Measurements from ENCODE around the gene PRKAA1.
A peak's percentile ranks its signal among the peaks of the same experiment; 100 is the strongest.

The PRKAA1 gene

GRCh38 chr5:40798012-40798800, at the start of gene PRKAA1:
PRKAA1 (minus strand) TSS chr5:40798374; CDS start chr5:40798189, 185 bp downstream.
- Histone ChIP-seq H3K4me3 (ENCODE audit: low read depth, low read length) (peak within 1 kb of the TSS; percentile 91), H3K27me3 (ENCODE audit: insufficient read depth, low read depth, severe bottlenecking) (no peaks in the 10 kb centered on the region), H3K9me3 (ENCODE audit: severe bottlenecking) (no peaks in the 10 kb centered on the region), H3K27ac (peak within 1 kb of the TSS; percentile 95), H3K36me3 (peaks cover 20% of the 10 kb centered on the region)
- TF ChIP-seq, protein P1, sequence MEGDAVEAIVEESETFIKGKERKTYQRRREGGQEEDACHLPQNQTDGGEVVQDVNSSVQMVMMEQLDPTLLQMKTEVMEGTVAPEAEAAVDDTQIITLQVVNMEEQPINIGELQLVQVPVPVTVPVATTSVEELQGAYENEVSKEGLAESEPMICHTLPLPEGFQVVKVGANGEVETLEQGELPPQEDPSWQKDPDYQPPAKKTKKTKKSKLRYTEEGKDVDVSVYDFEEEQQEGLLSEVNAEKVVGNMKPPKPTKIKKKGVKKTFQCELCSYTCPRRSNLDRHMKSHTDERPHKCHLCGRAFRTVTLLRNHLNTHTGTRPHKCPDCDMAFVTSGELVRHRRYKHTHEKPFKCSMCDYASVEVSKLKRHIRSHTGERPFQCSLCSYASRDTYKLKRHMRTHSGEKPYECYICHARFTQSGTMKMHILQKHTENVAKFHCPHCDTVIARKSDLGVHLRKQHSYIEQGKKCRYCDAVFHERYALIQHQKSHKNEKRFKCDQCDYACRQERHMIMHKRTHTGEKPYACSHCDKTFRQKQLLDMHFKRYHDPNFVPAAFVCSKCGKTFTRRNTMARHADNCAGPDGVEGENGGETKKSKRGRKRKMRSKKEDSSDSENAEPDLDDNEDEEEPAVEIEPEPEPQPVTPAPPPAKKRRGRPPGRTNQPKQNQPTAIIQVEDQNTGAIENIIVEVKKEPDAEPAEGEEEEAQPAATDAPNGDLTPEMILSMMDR (IDR thresholded peaks at IDR 0.05; ENCODE audit: low read depth, low read length) = peak; percentile 71
- DNase-seq = peak; percentile 90

DNA sequence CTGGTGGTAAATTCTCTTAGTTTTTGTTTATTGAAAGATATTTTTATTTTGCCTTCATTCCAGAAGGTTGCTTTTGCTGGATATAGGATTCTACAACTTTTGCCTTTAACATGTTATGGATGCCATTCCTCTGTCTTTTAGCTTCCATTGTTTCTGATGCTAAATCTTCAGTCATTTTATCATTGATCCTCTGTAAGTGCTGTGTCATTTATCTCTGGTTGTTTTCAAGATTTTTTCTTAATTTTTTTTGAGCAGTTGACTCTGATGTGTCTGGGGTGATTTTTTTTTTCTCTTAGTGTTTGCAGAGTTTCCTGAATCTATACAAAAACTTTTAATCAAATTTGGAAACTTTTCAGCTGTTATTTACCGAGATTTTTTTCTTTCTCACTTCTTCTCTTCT, 49.4 kb upstream of the PRKAA1 start:
- H3K9me3 ChIP-seq (ENCODE audit: severe bottlenecking) = no peaks in the 10 kb centered on the region
- H3K27ac ChIP-seq = no peak overlapping the region
- DNase-seq = no peak
- H3K27me3 ChIP-seq (ENCODE audit: insufficient read depth, low read depth, severe bottlenecking) = no peaks in the 10 kb centered on the region
- no peaks in the 10 kb centered on the region for H3K36me3 ChIP-seq
- TF ChIP-seq, protein P1 (IDR thresholded peaks at IDR 0.05; ENCODE audit: low read depth, low read length) = no peak
- H3K4me3 ChIP-seq (ENCODE audit: low read depth, low read length) = no peak overlapping the region

DNA sequence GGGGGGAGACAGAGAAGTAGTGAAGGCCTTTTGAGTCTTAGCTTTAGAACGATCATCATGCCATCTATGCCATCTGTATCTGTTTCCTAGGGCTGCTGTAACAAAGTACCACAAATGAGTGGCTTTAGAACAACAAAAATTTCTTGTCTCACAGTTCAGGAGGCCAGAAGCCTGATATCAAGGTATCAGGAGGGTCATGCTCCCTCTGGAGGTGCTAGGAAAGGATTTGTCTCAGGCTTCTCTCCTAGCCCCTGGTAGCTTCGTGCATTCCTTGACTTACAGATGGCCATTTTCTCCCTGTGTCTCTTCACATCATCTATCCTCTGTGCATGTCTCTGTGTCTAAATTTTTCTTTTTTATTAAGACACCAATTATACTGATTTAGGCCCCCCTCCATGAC, 48.2 kb upstream of the PRKAA1 start:
- Histone ChIP-seq H3K9me3 (ENCODE audit: severe bottlenecking) (no peaks in the 10 kb centered on the region), H3K4me3 (ENCODE audit: low read depth, low read length) (no peak overlapping the region), H3K36me3 (no peaks in the 10 kb centered on the region), H3K27ac (no peak overlapping the region), H3K27me3 (ENCODE audit: insufficient read depth, low read depth, severe bottlenecking) (no peaks in the 10 kb centered on the region)
- TF ChIP-seq, protein P1 (IDR thresholded peaks at IDR 0.05; ENCODE audit: low read depth, low read length) = no peak
- DNase-seq = no peak

DNA sequence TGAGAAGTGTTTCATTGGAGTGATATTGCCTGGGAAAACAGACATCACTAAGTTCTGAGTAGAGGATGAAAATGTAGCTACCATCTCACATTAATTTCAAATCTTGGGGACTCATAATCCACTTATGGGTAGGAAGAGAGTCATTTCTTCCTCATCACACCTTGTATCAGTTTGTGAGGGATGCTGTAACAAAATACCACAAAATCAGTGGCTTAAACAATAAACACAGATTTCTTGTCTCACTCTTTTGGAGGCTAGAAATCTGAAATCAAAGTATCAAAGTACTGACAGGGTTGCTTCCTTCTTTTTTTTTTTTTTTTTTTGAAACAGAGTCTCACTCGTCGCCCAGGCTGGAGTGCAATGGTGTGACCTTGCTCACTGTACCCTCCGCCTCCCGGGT, 46.4 kb upstream of the PRKAA1 start:
- Histone ChIP-seq H3K27ac (no peak overlapping the region), H3K4me3 (ENCODE audit: low read depth, low read length) (no peak overlapping the region), H3K9me3 (ENCODE audit: severe bottlenecking) (no peaks in the 10 kb centered on the region), H3K27me3 (ENCODE audit: insufficient read depth, low read depth, severe bottlenecking) (no peaks in the 10 kb centered on the region), H3K36me3 (no peaks in the 10 kb centered on the region)
- TF ChIP-seq, protein P1 (IDR thresholded peaks at IDR 0.05; ENCODE audit: low read depth, low read length) = no peak
- DNase-seq = no peak

DNA sequence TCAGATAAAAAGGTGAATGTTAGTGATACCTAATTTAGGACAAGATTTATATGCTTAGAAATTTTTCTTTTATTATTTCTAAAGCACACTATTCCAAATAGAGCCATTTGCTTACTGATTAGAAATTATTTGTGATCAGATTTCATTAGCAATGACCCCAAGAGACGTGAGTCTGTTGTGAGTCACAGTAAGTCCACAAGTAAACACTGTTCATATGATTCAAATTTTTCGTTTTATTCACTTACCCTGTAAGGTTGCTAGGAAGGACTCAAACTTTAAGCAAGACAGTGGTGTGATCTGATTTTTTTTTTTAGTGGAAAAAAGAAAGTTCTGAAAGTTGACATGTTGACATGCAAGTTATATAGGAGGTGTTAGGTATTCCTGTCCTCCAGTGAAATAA, 44.2 kb upstream of the PRKAA1 start:
- TF ChIP-seq, protein P1 (IDR thresholded peaks at IDR 0.05; ENCODE audit: low read depth, low read length) = no peak
- Histone ChIP-seq H3K4me3 (ENCODE audit: low read depth, low read length) (no peak overlapping the region), H3K9me3 (ENCODE audit: severe bottlenecking) (no peaks in the 10 kb centered on the region), H3K27me3 (ENCODE audit: insufficient read depth, low read depth, severe bottlenecking) (no peaks in the 10 kb centered on the region), H3K27ac (no peak overlapping the region), H3K36me3 (no peaks in the 10 kb centered on the region)
- DNase-seq = no peak

All from WERI-Rb-1 (cell line).